NT2/D1 (cell line): ENCODE measurements around the gene PLCB4.

Experiments
- SUZ12 ChIP-seq: IDR thresholded peaks from 2 replicates; pipeline ENCODE4 v1.6.1; 2011; ENCODE audit not compliant: insufficient read length, insufficient read depth; ENCODE audit errors: extremely low read depth
- YY1 ChIP-seq: IDR thresholded peaks from 2 replicates; pipeline ENCODE4 v1.6.1; 2011; ENCODE audit not compliant: insufficient read length, insufficient read depth

GRCh38 chr20:9061434-9061833, 7.5 kb upstream of the PLCB4 start:
- TF ChIP-seq YY1 (no peak), SUZ12 (no peak)
